ENCODE data around the gene NEDD4L.
"Not testable (repeated sequence)": the region's sequence is repeated elsewhere in the genome, so short reads cannot be mapped to it uniquely, and the experiment has no call there.

DNA sequence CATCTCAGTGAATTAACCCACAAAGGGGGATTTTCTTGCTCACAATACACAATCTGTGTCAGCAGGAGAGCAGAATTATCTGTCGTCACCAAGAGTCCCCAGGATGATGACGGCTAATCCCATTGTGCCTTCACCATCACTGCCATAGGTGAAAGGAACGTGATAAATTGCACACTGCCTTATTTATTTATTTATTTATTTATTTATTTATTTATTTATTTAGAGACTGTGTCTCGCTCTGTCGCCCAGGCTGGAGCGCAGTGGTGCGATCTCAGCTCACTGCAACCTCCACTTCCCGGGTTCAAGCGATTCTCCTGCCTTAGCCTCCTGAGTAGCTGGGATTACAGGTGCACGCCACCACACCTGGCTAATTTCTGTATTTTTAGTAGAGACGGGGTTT, 238.8 kb downstream of the NEDD4L start:
- TF ChIP-seq, protein P1, sequence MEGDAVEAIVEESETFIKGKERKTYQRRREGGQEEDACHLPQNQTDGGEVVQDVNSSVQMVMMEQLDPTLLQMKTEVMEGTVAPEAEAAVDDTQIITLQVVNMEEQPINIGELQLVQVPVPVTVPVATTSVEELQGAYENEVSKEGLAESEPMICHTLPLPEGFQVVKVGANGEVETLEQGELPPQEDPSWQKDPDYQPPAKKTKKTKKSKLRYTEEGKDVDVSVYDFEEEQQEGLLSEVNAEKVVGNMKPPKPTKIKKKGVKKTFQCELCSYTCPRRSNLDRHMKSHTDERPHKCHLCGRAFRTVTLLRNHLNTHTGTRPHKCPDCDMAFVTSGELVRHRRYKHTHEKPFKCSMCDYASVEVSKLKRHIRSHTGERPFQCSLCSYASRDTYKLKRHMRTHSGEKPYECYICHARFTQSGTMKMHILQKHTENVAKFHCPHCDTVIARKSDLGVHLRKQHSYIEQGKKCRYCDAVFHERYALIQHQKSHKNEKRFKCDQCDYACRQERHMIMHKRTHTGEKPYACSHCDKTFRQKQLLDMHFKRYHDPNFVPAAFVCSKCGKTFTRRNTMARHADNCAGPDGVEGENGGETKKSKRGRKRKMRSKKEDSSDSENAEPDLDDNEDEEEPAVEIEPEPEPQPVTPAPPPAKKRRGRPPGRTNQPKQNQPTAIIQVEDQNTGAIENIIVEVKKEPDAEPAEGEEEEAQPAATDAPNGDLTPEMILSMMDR (IDR thresholded peaks at IDR 0.05; ENCODE audit: insufficient read depth, low read length, poor library complexity, severe bottlenecking): not testable (repeated sequence)
- not testable (repeated sequence) for TF ChIP-seq EZH2phosphoT487 (conservative IDR thresholded peaks at IDR 0.05; ENCODE audit: low read length)
